Left cardiac atrium (tissue), 4 donors: ENCODE results near the gene HSD11B2. TPM values are rescaled to one million over a fixed set of nuclear protein-coding genes. Genes with fewer than 3 reads are reported as not detected.
A peak's percentile ranks its signal among the peaks of the same experiment; 100 is the strongest.
"Not testable (repeated sequence)": the region's sequence is repeated elsewhere in the genome, so short reads cannot be mapped to it uniquely, and the experiment has no call there.

Experiments used
- ATAC-seq, 2 donors: fragments of 200-7000 bp; cut with Tn5 transposase; one replicate each; pipeline ENCODE4 v1.9.1; 2020; ENCODE audit warnings: mild to moderate bottlenecking in 2 of 2, moderate library complexity in 2 of 2
- DNase-seq: peaks from one replicate; pipeline ENCODE4 v3.0.0-alpha.2; 2020
- intact Hi-C, 2 donors: fragments of 100-400 bp; cut with DNase I; formaldehyde crosslinking; loops; one replicate each; pipeline versions ENCODE4 v1.14.1 to v1.15.1; 2022 to 2023
- total RNA-seq, 2 donors: library from RNA; stranded (reverse); fragmentation: NEBNext Ultra II Directional; extraction: Animal tissue kit (Norgen Biotek cat#: 25700); gene quantifications; one replicate each; pipeline ENCODE4 v1.2.1, GENCODE V29; 2021
- donor health status: DM: no; HTN: yes; CAD: no.
- donor health status: DM: no; HTN: yes; CAD: no; lungs with severe emphysema.
- donor health status: DM: yes; HTN: yes; CAD: no.
- donor health status: Dilated cardiomyopathy.

Gene HSD11B2
- total RNA-seq, 2 donors from 2014 or later = 1.6 TPM; not detected in 1

DNA sequence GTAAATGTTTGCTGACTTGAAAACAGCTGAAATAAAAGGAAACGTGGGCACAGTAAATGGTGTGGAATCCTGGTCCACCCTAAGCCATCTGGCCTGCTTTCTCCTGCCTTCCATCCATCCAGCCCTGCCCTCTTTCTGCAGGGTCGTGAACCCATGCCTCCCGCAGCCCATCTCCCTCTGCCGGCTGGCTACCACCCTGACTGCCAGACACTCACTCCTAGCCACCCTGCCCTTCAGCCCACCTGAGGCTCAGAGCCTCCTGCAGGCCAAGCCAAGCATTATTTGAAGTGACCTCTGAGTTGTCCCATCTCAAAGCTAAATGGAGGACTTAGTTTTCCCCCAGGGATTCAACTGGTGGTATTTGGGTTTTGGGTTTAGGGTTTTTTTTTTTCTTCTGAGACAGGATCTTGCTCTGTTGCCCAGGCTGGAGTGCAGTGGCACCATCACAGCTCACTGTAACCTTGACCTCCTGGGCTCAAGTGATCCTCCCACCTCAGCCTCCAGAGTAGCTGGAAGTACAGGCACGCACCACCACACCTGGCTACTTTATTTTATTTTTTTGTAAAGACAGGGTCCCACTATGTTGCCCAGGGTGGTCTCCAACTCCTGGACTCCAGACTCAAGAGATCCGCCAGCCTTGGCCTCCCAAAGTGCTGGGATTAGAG, 23.0 kb upstream of the HSD11B2 start:
- intact Hi-C loops = loop anchor here in 1 of 2 donors (10.0 kb wide), 1 partner anchor 143 kb away; no protein-coding TSS in a partner anchor
- no peak for ATAC-seq

DNA sequence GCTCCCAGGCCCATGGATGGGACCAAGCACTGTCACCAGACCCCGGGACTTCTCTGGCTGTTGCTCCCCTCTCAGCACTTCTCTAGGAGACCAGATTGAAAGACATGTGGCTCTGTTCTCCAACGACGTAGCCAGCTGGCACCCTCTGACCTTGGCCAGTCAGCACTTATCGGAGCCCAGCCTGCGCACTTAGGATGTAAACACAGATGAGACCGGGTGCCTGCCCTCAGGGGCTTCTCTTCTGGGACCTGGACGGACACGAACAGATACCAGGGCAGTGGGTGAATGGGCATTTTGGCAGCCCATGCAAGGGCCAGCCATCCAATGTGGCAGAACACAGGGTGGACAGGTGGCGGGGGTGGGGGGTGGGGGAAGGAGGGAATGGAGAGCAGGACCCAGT, 21.3 kb upstream of the HSD11B2 start:
- ATAC-seq (no peak), DNase-seq (no peak)
- intact Hi-C loops = loop anchor here in 1 of 2 donors (10.0 kb wide), 1 partner anchor 145 kb away; no protein-coding TSS in a partner anchor

More for the DNA sequence above, 23.0 kb upstream of the HSD11B2 start:
- no peak for DNase-seq

DNA sequence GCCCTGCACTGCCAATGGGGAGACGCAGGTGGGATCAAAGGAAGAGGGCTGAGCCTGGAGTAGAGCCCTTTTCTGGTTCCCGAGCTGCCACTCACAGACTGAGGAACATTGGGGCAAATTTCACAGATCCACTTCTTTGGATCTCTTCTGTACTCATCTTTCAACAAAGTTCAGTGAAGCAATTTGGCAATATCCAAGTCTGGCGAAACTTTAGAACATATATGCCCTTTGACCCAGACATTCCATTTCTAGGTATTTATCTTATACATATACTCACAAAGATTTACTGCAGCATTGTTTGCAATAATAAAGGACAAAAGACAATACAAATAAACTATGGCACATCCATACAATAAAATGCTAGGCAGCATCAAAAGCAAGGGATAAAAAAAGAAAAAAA, 19.6 kb upstream of the HSD11B2 start:
- intact Hi-C loops = no loop called here
- DNase-seq = no peak

DNA sequence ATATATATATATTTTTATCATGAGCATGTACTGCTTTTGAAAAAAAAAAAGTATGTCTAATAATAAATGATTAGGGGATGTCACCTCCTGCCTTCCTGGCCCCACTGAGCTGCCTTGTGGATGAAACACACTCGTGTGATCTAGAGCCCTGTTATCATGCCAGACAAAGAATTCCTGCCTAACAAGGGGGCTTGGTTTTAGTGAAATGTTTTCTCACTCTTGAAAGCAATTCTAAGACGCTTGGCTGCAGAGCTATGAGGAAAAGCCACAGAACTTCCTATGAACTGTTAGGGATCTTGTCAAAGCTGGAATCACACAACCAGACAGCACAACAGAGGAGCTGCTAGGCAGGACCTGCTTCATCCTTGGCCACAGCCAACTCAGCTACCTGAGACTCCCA, 18.6 kb upstream of the HSD11B2 start:
- intact Hi-C loops = no loop called here
- DNase-seq = no peak
- ATAC-seq = no peak

More for the DNA sequence above, 19.6 kb upstream of the HSD11B2 start:
- no peak for ATAC-seq

DNA sequence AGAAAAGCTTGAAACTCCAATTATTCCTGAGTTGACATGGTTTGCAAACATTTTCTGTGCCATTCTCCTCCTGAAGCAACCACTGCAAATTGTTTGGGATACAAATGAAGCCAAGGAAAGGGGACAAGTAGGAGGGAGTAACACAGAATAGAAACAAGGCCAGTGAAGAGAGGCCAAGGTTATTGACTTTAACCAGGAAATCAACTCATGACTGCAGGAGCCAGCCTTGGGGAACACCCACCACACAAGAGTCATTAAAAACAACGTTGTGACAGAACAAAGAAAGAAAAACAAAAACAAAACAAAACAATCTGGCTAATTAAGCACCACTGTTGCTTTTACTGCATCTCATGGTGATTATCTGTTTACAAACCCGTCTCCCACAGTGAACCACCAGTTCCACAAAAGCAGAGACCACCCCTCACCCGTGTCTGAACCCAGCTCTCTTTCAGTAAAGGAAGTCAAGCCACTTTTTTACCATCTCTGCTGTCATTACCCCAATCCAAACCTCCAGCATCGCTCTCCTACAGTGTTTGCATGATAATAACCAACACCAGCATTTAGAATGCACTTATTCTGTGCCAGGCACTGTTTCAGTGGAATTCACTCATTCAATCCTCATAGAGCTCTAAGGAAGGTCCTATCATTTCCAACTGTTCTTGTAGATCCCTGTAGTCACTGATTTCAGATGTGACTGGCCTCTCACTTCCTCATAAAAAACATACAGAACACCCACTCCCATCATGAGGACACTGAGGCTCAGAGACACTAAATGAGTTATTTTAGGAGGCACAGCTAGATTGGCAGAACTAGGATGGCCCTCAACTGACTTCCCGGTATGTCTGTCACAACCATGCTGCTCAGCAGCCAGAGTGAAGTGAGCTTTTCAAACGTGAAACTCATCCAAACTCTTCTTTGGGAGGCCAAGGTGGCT, 16.7 kb upstream of the HSD11B2 start:
- intact Hi-C loops = no loop called here
- ATAC-seq = no peak

DNA sequence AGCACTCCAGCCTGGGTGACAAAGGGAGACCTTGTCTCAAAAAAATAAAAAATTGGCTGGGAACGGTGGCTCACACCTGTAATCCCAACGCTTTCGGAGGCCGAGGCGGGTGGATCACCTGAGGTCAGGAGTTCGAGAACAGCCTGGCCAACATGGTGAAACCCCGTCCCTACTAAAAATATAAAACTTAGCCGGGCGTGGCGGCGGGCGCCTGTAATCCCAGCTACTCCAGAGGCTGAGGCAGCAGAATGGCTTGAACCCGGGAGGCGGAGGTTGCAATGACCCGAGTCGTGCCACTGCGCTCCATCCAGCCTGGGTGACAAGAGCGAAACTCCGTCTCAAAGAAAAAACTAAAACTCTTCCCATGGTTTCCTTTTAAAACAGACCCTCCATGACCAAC, 15.5 kb upstream of the HSD11B2 start:
- intact Hi-C loops, ATAC-seq, DNase-seq: not testable (repeated sequence)

More for the DNA sequence above, 16.7 kb upstream of the HSD11B2 start:
- DNase-seq = no peak

DNA sequence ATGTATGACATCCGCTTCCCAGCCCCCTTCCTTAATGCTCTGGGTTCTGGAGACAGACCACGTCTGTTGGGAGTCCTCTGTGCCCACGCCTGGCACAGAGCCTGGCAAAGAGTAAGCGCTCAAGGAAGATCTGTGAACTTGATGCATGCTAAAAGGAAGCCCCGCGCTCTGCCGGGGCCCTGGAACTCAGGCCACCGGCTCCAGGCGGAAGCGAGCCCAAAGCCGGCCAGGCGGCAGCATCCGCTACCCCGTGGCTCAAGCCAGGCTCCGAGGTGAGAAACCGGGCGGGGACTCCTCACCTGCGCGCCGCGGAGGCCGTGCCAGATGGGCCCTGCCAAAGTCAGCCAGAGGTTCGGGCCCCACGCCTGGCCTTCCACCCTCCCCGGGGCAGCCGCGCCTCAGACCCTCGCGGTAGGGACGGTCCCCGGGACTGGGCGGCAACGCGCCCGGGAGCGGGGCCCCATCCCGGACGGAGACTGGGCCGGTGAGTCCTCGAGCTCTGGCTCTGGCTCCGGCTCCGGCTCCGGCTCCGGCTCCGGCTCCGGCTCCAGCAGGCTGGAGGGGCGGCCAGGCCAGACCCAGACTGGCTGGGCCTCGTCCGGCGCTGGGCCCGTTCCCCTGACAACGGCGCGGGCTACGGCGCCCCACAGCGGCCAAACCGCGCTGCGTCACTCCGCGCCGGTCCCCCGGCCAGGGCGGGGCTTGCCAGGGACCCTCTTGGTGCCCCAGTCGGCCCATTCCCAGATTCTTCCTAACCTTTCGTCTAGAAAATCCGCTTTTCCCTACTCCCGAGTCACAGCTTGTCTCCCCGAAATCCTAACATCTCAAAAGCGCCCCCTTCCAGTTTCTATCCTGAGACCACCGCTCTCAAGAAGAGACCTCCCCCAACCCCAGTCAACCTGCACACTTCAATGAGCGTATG, 14.8 kb upstream of the HSD11B2 start, which contains the start of gene ZDHHC1:
Gene ZDHHC1 (minus strand): TSS at position 606 of the 922 bp plus-strand sequence. CDS start 8,702 bp downstream, outside the sequence.
- intact Hi-C loops = no loop called here
- peak; percentile 86 for DNase-seq

DNA sequence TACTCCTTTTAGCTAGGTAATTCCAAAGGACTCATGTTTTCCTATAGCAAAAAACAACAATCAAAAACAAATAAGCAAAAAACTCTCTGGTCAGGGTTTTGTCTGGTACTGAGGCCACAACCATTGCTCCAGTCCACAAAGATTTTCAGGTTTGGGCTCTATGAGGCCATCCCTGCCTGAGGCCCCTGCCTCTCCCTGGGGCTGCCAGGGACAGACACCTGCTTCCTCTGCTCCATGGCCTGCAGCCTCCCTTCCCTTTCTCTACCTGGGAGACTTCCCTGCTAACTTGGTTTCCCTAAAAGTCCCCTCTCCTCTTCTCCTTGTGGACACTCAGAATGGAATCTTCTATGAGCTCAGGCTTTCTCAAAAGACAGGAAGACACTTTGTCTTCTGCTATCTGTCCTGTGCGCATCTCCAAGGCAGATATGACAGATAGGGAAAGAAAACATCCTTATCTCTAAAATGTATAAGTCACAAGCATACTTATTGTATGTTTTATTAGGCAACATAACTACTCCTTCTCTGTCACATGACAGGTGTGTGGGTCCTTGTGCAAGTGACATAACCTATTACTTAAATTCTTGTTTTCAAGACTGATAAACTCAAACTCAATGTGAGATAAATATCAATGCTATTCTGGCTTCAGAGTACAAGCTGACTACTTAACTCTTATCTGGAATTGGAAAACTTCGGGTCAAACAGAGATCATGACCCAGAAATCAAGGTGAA, 13.4 kb upstream of the HSD11B2 start:
- ATAC-seq (no peak), DNase-seq (no peak)
- intact Hi-C loops = no loop called here

More for the DNA sequence above, 14.8 kb upstream of the HSD11B2 start, which contains the start of gene ZDHHC1:
- peak; percentile 97 to 98 for ATAC-seq

DNA sequence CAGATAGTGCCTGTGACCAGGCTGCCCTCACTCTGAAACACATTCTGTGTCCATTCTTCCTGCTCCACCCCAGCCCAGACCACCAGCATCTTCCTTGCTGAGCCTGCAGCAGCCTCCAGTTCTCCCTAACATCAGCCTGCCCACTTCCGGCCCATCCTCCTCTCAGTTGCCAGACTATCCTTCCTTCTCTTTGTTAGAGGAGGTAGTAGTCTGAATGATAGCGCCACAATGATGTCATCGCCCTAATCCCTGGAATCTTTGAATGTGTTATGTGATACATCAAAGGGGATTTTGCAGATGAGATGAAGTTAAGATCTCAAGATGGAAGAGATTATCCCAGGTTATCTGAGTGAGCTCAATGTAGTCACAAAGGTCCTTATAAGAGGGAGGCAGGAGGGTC, 11.4 kb upstream of the HSD11B2 start:
- DNase-seq = no peak
- no peak for ATAC-seq
- intact Hi-C loops = no loop called here

DNA sequence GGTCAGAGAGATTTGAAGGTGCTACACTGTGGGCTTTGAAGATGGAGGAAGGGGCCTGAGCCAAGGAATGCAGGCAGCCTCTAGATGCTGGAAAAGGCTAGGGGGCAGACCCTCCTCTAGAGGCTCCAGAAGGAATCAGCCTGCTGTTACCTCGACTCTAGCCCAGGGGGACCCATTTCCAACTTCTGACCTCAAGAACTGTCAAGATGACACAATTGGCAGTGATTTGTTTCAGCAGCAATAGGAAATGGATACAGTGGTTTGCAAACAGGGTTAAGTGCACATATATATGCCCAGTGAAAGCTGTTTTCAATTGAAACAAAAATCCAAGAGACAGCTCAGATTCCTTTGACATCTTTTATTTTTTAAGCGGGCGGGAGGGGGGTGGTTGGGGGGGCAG, 11.0 kb upstream of the HSD11B2 start:
- ATAC-seq (no peak), DNase-seq (no peak)
- intact Hi-C loops = no loop called here

DNA sequence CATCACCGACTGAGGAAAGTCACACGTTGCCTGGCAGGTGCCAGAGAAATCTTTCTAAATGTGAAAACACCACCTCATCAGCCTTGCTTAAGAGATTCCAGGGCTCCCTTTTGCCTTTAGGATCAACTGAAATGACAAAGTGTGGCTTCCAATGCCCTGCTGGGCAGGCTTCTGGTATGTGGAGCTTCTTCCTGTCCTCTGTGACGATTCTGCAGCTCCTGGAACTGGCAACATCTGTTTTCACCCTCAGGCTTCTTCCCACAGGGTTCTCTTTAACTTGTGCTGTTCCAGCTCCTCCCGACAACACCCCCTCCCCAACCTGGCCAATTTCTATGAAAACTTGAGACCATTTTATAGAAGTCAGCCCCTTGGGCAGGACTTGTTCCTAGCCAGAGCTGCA, 9.9 kb upstream of the HSD11B2 start:
- intact Hi-C loops = no loop called here
- no peak for DNase-seq
- no peak for ATAC-seq

DNA sequence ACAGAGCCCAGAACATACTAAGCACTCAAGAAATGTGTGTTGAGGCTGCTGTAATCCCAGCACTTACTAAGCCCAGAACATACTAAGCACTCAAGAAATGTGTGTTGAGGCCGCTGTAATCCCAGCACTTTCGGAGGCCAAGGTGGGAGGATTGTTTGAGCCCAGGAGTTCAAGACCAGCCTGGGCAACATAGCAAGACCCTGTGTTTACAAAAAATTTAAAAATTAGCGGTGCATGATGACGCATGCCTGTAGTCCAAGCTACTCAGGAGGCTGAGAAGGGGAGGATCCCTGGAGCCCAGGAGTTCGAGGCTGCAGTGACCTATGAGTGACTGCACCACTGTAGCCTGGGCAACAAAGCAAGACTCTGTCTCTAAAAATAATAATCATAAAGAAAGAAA, 7.9 kb upstream of the HSD11B2 start:
- ATAC-seq (no peak), DNase-seq (no peak)

DNA sequence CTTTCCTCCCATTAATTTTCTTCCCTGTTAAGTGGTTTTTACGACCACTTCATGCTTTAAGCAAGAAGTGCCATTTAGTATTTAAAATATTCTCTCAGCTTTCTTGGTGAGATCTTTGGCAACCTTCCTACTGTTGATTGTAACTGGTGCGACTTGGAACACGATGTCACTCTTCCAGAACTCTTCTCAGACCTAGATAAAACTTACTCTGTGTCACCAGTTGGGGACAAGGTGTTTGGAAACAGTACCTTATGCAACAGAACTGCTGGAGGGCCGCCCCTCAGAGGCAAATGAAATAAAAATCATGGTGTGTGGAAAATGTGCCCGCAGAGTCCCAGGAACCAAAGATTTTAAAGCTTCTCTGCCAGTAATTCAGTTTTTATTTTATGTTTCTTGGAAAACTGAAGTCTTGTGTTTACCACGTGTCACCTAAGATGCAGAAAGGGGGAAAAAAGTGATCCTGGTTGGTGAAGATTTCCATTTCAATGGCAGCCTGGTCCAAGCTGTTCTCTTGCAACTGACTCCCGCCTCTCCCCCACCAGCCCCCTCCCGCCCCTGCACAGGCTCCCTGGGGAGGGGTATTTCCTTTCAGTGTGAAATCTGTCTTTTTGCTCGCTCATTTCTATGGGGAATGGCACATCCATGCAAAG, 7.2 kb upstream of the HSD11B2 start:
- intact Hi-C loops = no loop called here

More for the DNA sequence above, 7.9 kb upstream of the HSD11B2 start:
- intact Hi-C loops = no loop called here

DNA sequence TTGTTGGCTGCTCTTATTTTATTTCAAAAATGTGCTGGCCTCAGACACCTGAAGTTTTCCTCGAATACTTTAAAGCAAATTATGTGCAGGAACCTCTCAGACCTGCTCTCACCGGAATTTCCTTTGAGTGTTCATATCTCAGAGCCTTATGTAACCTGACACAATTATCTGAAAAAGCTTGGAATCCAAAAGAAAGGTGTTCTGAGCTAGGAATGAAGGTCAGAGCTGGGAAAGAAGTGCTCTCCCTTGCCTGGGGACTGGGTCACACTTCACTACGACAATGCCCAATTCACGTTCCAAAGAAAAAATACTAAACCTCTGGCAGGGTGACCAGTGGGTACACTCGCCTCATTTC, 6.7 kb upstream of the HSD11B2 start:
- no peak for ATAC-seq
- intact Hi-C loops = no loop called here

More for the DNA sequence above, 7.2 kb upstream of the HSD11B2 start:
- ATAC-seq (no peak), DNase-seq (no peak)

DNA sequence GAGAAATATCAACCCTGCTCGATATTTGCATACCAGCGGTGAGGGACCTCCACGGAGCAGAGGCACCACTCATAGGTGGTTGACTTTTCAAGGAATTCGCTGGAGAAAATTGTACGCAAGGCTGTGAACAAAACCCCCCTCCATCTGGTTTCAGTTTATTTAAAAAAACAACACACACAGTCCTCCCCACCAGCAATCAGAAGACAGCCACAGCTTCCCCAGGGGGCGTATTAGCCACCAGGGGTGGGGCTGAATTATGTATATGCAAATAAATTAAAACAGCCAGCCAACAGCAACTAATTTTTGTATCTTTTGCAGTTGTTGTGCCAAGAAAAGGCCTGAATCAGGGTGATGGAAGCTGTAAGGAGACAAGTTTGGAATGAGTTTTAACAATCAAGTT, 5.9 kb upstream of the HSD11B2 start:
- no peak for DNase-seq
- intact Hi-C loops = loop anchor here (5.0 kb wide), 1 partner anchor 42 kb away; no protein-coding TSS in a partner anchor
- ATAC-seq = no peak

More for the DNA sequence above, 6.7 kb upstream of the HSD11B2 start:
- DNase-seq = no peak

DNA sequence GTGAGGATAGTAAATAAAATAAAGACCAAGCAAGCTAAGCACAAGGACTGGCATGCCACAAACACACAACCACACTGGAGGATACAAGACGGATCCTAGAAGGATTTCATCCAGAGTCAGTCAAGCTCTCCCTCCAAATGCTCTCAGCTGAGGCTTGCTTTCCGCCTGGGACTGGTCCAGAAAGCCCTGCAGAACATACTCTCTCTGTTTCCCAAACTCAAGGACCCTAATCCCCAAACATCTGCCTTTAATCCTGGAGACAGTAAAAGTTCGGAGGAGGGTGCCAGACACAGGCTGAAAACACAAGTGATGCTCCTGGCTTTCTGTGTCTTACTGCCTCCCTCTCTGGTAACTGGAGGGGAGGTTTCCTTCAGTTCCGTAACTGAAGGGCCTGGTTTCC, 5.3 kb upstream of the HSD11B2 start:
- no peak for ATAC-seq
- intact Hi-C loops = loop anchor here (5.0 kb wide), 1 partner anchor 42 kb away; no protein-coding TSS in a partner anchor
- DNase-seq = no peak

DNA sequence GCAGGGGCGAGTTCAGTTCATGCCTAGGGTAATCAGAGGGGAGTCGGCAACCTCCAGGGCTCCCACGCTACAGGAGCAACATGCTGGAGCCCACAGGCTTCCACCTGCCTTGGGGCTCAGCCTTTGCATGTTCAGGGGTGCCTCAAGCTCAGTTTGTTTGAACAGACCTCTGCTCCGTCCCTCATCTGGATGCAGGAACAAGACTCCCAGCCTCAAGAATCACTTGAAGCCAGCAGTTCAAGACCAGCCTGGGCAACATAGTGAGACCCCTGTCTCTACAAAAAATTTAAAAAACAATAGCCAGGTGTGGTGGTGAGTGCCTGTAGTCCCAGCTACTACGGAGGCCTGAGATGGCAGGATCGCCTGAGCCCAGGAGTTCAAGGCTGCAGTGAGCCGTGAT, 4.9 kb upstream of the HSD11B2 start:
- intact Hi-C loops = loop anchor here (5.0 kb wide), 1 partner anchor 41 kb away; no protein-coding TSS in a partner anchor
- DNase-seq (no peak), ATAC-seq (no peak)

DNA sequence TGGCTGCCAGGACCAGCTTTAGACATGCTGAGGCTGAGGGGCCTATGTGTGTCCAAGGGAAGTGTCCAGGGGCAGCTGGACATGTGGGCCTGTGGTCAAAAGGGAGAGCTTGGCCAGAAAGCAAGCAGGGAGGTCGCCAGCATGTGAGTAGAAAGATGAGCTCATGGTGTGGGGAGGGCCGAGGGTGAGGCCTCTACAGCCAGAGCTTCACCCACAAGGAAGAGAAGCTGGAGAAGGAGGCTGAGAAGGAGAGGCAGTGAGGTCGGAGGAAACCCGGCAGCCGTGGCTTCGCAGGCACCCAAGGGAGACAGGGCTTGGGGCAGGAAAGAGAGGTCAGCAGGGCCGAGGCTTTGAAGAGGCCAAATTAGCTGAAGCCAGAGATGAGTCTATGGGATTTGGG, 4.0 kb upstream of the HSD11B2 start:
- no peak for DNase-seq
- intact Hi-C loops = loop anchor here (5.0 kb wide), 1 partner anchor 40 kb away; no protein-coding TSS in a partner anchor
- no peak for ATAC-seq
